Thyroid gland (tissue), 4 donors: ENCODE measurements around the gene BPIFB6. TPM values are rescaled to one million over a fixed set of nuclear protein-coding genes. Genes with fewer than 3 reads are reported as not detected.

Experiments used
- DNase-seq, 2 donors: peaks; one replicate each; pipeline ENCODE4 v3.0.0-alpha.2; 2019
- H3K27ac ChIP-seq, 3 donors: fragments of 200-600 bp; sonication (generic); 1 replicate in 2 of 3; 2 replicates in 1 of 3; pipeline ENCODE4 v1.5.1; 2016 to 2019; ENCODE audit warnings: mild to moderate bottlenecking in 1 of 3, moderate library complexity in 1 of 3
- H3K27me3 ChIP-seq: fragments of 200-600 bp; sonication (generic); one replicate; pipeline ENCODE4 v1.5.1; 2019
- H3K36me3 ChIP-seq, 2 donors: fragments of 200-600 bp; sonication (generic); one replicate each; pipeline ENCODE4 v1.5.1; 2016 to 2019
- H3K4me1 ChIP-seq, 2 donors: fragments of 200-600 bp; sonication (generic); one replicate each; pipeline ENCODE4 v1.5.1; 2017 to 2019
- H3K4me3 ChIP-seq, 3 donors: fragments of 200-600 bp; sonication (generic); replicated peaks in 1 of 3; 1 replicate in 2 of 3; 2 replicates in 1 of 3; pipeline ENCODE4 v1.5.1; 2016; ENCODE audit warnings: mild to moderate bottlenecking in 1 of 3
- H3K9me3 ChIP-seq: fragments of 200-600 bp; sonication (generic); one replicate; pipeline ENCODE4 v1.5.1; 2017
- CTCF ChIP-seq, 6 experiments: fragments of 200-600 bp in 3 of 6; fragments of 450-650 bp in 3 of 6; sonication (generic) in 3 of 6; IDR thresholded peaks; one replicate each; pipeline ENCODE4 v1.5.1; 2016 to 2019; ENCODE audit warnings: antibody characterized with exemption in 6 of 6, mild to moderate bottlenecking in 2 of 6, inconsistent platforms in 1 of 6, moderate library complexity in 1 of 6
- POLR2A ChIP-seq, 2 donors: fragments of 450-650 bp; IDR thresholded peaks; one replicate each; pipeline ENCODE4 v1.6.1; 2017; ENCODE audit warnings: antibody characterized with exemption in 2 of 2, mild to moderate bottlenecking in 2 of 2, moderate library complexity in 1 of 2
- WGBS, 2 donors: methylation state at CpG; one replicate each; pipeline ENCODE4 v1.1.5; 2017; 5-methylcytosine and 5-hydroxymethylcytosine counted together
- intact Hi-C: fragments of 100-400 bp; cut with DNase I; formaldehyde crosslinking; loops from one replicate; pipeline ENCODE4 v1.15.1; 2023
- total RNA-seq, 4 donors: library from RNA; depleted of rRNA; stranded (reverse); fragments of >200 nt; gene quantifications; one replicate each; pipeline ENCODE4 v1.2.3, GENCODE V29; 2016

BPIFB6 gene
- total RNA-seq, 4 donors from 2014 or later = not detected

GRCh38 chr20:33063271-33063670 lies 31.8 kb downstream of the BPIFB6 start:
- TF ChIP-seq POLR2A (IDR thresholded peaks at IDR 0.05) (no peak), CTCF (IDR thresholded peaks at IDR 0.05) (no peak)

GRCh38 chr20:33064572-33065287 lies 33.3 kb downstream of the BPIFB6 start:
- H3K27me3 ChIP-seq = no peaks in the 10 kb centered on the region
- 61 to 68% methylated on average over 6 to 10 of the region's 11 CpGs for WGBS, 2 donors
- peaks cover 17 to 26% of the 10 kb centered on the region in 2 donors for H3K4me1 ChIP-seq
- DNase-seq = peak; percentile 61 to 68
- H3K4me3 ChIP-seq = no peak overlapping the region
- H3K36me3 ChIP-seq = no peaks in the 10 kb centered on the region
- peak overlapping the region in 1 of 3 donors; percentile 54 for H3K27ac ChIP-seq
- intact Hi-C loops = no loop called here
- no peaks in the 10 kb centered on the region for H3K9me3 ChIP-seq
- TF ChIP-seq POLR2A (IDR thresholded peaks at IDR 0.05) = no peak
- no peak for TF ChIP-seq CTCF (IDR thresholded peaks at IDR 0.05)

More at GRCh38 chr20:33063271-33063670, 31.8 kb downstream of the BPIFB6 start:
- Histone ChIP-seq H3K9me3 (no peaks in the 10 kb centered on the region), H3K27me3 (no peaks in the 10 kb centered on the region), H3K4me3 (no peak overlapping the region), H3K27ac (peak overlapping the region in 1 of 3 donors; percentile 56), H3K36me3 (no peaks in the 10 kb centered on the region), H3K4me1 (peaks cover 17 to 26% of the 10 kb centered on the region in 2 donors)
- intact Hi-C loops = no loop called here
- 89 to 98% methylated on average over 5 to 6 of the region's 6 CpGs for WGBS, 2 donors
- no peak for DNase-seq

GRCh38 chr20:33065785-33066184 lies 34.3 kb downstream of the BPIFB6 start:
- TF ChIP-seq CTCF (IDR thresholded peaks at IDR 0.05) = no peak
- no peak overlapping the region for H3K4me3 ChIP-seq
- 85 to 88% methylated on average over 9 of the region's 9 CpGs for WGBS, 2 donors
- H3K9me3 ChIP-seq = no peaks in the 10 kb centered on the region
- no peak for DNase-seq
- H3K27me3 ChIP-seq = no peaks in the 10 kb centered on the region
- no peak overlapping the region for H3K27ac ChIP-seq
- intact Hi-C loops = no loop called here
- peaks cover 17 to 26% of the 10 kb centered on the region in 2 donors for H3K4me1 ChIP-seq
- no peaks in the 10 kb centered on the region for H3K36me3 ChIP-seq

GRCh38 chr20:33067806-33068205 lies 36.4 kb downstream of the BPIFB6 start:
- WGBS, 2 donors = 62 to 79% methylated on average over 3 of the region's 3 CpGs
- H3K36me3 ChIP-seq = no peaks in the 10 kb centered on the region

More at GRCh38 chr20:33067806-33068205, 36.4 kb downstream of the BPIFB6 start:
- no peak for TF ChIP-seq CTCF (IDR thresholded peaks at IDR 0.05)
- no peak for TF ChIP-seq POLR2A (IDR thresholded peaks at IDR 0.05)
- H3K4me1 ChIP-seq = peaks cover 10 to 19% of the 10 kb centered on the region in 2 donors
- H3K9me3 ChIP-seq = no peaks in the 10 kb centered on the region
- H3K4me3 ChIP-seq = no peak overlapping the region
- H3K27ac ChIP-seq = no peak overlapping the region
- DNase-seq = no peak
- H3K27me3 ChIP-seq = no peaks in the 10 kb centered on the region
- intact Hi-C loops = no loop called here
